ENCODE data around the gene CCNF. TPM values are rescaled to one million over a fixed set of nuclear protein-coding genes. Genes with fewer than 3 reads are reported as not detected.

Gene CCNF
- total and polyA plus RNA-seq, 9 of the 15 experiments (the other 6 are each of a cell fraction or from before 2014, with no cell fraction given) = 4.1 to 70.1 (median 29.5) TPM

GRCh38 chr16:2385190-2385836, 43.9 kb upstream of the CCNF start (continued):
- TF ChIP-seq CHD7 (IDR thresholded peaks at IDR 0.05; ENCODE audit: low read depth, low read length) = no peak
- no peak for TF ChIP-seq CGGBP1 (CRISPR knock-in tag; IDR thresholded peaks at IDR 0.05)
- no peak for TF ChIP-seq STAT5B (CRISPR knock-in tag; IDR thresholded peaks at IDR 0.05)
- TF ChIP-seq ATF3 (IDR thresholded peaks at IDR 0.05) = peak; percentile 44; the same call in 1 of the 2 replicates
- no peak for TF ChIP-seq ATF3 (CRISPR knock-in tag; conservative IDR thresholded peaks at IDR 0.05)
- no peak for TF ChIP-seq RREB1 (CRISPR knock-in tag; IDR thresholded peaks at IDR 0.05)

Data from K562 (cell line).